Transverse colon (tissue), 3 donors: ENCODE results near the gene PTPRO.

ENCODE experiments used
- CTCF ChIP-seq, 5 experiments: fragments of 200-600 bp in 3 of 5; fragments of 450-650 bp in 2 of 5; sonication (generic) in 3 of 5; IDR thresholded peaks; 1 replicate in 2 of 5; 2 replicates in 3 of 5; pipeline ENCODE4 v1.5.1; 2016 to 2017; ENCODE audit warnings: antibody characterized with exemption in 5 of 5, inconsistent platforms in 3 of 5, mild to moderate bottlenecking in 2 of 5, moderate library complexity in 1 of 5
- POLR2A ChIP-seq: fragments of 450-650 bp; IDR thresholded peaks from one replicate; pipeline ENCODE4 v1.6.1; 2016; ENCODE audit warnings: antibody characterized with exemption, mild to moderate bottlenecking, moderate library complexity

- TF ChIP-seq CTCF (IDR thresholded peaks at IDR 0.05) = no peak
- TF ChIP-seq POLR2A = no peak
Observed at GRCh38 chr12:15550793-15551192, 228.5 kb downstream of the PTPRO start.
